ENCODE measurements around the gene GCK. TPM values are rescaled to one million over a fixed set of nuclear protein-coding genes. Genes with fewer than 3 reads are reported as not detected.

Gene GCK
- total RNA-seq, 1 donor from 2014 or later = 0.37 TPM

DNA sequence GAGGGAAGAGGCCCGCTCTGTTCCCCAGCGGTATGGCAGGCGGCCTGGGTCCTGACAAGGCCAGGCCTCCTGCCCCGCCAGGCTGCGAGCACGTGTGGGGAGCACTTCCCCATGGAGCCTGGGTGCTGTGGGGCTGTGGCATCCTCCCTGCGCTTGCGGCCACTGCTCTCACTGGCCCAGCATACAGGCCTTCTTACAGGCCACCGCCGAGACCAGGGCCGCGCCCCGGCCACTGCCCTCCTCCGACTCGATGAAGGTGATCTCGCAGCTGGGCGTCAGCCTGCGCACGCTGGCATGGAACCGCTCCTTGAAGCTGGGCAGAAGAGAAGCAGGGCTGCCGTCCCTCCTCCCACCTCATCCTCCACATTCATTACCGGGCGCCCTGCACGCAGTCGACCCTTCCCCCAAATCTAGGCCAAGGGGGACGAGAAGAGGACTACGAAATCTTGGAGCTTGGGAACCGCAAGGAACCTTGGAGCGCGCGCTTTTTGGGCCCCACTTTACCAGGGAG lies 44.2 kb downstream of the GCK start:
- Mint-ChIP-seq H3K27ac (ENCODE audit: unreplicated experiment) (no peak overlapping the region), H3K9me3 (ENCODE audit: low read depth) (no peaks in the 10 kb centered on the region), H3K4me1 (ENCODE audit: low read depth) (no peaks in the 10 kb centered on the region), H3K27me3 (ENCODE audit: low read depth) (no peaks in the 10 kb centered on the region), H3K4me3 (ENCODE audit: unreplicated experiment) (peak overlapping the region; percentile 62), H3K36me3 (ENCODE audit: low read depth) (no peaks in the 10 kb centered on the region)
- TF ChIP-seq, protein P1, sequence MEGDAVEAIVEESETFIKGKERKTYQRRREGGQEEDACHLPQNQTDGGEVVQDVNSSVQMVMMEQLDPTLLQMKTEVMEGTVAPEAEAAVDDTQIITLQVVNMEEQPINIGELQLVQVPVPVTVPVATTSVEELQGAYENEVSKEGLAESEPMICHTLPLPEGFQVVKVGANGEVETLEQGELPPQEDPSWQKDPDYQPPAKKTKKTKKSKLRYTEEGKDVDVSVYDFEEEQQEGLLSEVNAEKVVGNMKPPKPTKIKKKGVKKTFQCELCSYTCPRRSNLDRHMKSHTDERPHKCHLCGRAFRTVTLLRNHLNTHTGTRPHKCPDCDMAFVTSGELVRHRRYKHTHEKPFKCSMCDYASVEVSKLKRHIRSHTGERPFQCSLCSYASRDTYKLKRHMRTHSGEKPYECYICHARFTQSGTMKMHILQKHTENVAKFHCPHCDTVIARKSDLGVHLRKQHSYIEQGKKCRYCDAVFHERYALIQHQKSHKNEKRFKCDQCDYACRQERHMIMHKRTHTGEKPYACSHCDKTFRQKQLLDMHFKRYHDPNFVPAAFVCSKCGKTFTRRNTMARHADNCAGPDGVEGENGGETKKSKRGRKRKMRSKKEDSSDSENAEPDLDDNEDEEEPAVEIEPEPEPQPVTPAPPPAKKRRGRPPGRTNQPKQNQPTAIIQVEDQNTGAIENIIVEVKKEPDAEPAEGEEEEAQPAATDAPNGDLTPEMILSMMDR (IDR thresholded peaks at IDR 0.05) = no peak
- DNase-seq (ENCODE audit: low spot score) = no peak

DNA sequence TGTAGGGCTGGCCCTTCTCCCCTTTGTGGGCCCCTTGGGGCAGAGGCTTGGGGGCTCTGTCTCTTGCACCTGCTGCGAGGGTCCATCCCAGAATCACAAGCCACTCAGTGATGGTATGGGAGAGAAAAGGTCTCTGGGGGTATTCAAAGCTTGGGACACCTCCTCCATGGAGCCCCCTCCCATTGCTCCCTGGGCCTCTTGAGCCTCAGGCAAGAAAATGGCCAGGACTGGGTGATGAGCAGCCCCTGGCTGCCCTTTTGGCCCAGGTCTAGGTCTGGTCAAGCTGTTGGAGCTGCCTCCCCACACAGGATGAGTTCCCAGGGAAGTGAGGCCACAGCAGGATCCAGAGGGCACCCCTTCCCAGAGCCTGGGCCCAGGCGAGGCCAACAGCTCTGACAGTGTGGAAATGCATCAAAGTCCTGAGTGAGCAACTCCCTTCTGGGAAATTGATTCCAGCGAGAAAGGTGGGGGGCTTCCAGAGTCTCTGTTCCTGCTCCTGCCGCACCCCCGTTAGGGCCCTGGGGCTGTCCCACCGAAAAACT lies 44.7 kb downstream of the GCK start:
- no peaks in the 10 kb centered on the region for H3K4me1 Mint-ChIP-seq (ENCODE audit: low read depth)
- H3K36me3 Mint-ChIP-seq (ENCODE audit: low read depth) = no peaks in the 10 kb centered on the region
- H3K9me3 Mint-ChIP-seq (ENCODE audit: low read depth) = no peaks in the 10 kb centered on the region
- H3K27ac Mint-ChIP-seq (ENCODE audit: unreplicated experiment) = no peak overlapping the region
- H3K27me3 Mint-ChIP-seq (ENCODE audit: low read depth) = no peaks in the 10 kb centered on the region
- DNase-seq (ENCODE audit: low spot score) = no peak
- H3K4me3 Mint-ChIP-seq (ENCODE audit: unreplicated experiment) = no peak overlapping the region
- TF ChIP-seq, protein P1 (IDR thresholded peaks at IDR 0.05) = no peak

DNA sequence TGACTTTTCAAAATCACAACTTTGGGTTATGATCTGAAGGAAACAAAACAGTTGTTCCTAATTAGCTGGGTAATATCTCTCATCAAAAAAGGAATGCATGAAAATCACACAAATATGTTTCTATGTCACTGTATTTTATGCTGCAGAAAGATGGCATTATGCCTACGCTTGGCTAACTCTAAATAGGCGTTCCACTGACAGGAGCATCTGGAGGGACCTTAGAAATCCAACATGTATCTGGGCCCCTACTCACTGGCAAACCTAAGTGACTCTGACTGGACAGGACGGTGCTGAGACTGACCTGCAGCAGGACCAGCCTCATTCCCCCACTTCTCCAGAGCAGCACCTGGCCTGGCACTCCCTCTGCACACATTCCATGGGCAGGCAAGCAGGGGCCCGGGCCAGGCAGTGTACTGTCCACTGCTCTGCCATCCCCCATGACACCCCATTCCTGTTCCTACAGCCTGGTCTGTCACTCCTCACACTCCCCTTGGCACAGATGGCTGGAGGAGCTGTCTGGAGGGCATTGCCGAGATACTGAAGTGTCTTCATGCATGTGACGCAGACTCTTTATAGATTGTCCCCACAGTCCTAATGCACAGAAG lies 45.5 kb downstream of the GCK start:
- Mint-ChIP-seq H3K4me3 (ENCODE audit: unreplicated experiment) (no peak overlapping the region), H3K4me1 (ENCODE audit: low read depth) (no peaks in the 10 kb centered on the region)
- no peak for DNase-seq (ENCODE audit: low spot score)

DNA sequence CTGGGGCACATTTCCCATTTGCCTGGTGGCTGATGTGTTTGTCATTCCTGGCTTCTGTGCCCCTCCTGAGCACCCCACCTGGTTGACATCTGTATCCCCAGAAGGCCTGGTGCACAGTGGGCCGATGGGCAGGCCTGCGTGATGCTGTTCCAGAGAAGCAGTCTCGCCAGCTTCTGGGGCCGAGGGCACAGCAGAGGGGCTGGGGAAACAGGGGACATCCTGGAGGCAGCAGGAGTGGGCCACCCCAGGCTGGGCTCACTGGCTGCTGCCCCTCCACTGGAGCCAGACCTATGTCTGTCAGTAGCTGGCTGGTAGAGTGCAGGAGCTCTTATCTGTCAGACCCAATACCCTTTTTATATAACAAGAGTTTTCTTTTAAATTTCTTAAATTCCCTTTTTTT lies 47.2 kb downstream of the GCK start:
- Mint-ChIP-seq H3K9me3 (ENCODE audit: low read depth) (no peaks in the 10 kb centered on the region), H3K27me3 (ENCODE audit: low read depth) (peaks cover 2% of the 10 kb centered on the region), H3K27ac (ENCODE audit: unreplicated experiment) (no peak overlapping the region), H3K4me3 (ENCODE audit: unreplicated experiment) (no peak overlapping the region), H3K36me3 (ENCODE audit: low read depth) (no peaks in the 10 kb centered on the region), H3K4me1 (ENCODE audit: low read depth) (no peaks in the 10 kb centered on the region)
- TF ChIP-seq, protein P1 (IDR thresholded peaks at IDR 0.05) = no peak
- DNase-seq (ENCODE audit: low spot score) = no peak

More for the DNA sequence above, 45.5 kb downstream of the GCK start:
- Mint-ChIP-seq H3K27me3 (ENCODE audit: low read depth) (no peaks in the 10 kb centered on the region), H3K9me3 (ENCODE audit: low read depth) (no peaks in the 10 kb centered on the region), H3K27ac (ENCODE audit: unreplicated experiment) (no peak overlapping the region), H3K36me3 (ENCODE audit: low read depth) (no peaks in the 10 kb centered on the region)
- TF ChIP-seq, protein P1 (IDR thresholded peaks at IDR 0.05) = no peak

DNA sequence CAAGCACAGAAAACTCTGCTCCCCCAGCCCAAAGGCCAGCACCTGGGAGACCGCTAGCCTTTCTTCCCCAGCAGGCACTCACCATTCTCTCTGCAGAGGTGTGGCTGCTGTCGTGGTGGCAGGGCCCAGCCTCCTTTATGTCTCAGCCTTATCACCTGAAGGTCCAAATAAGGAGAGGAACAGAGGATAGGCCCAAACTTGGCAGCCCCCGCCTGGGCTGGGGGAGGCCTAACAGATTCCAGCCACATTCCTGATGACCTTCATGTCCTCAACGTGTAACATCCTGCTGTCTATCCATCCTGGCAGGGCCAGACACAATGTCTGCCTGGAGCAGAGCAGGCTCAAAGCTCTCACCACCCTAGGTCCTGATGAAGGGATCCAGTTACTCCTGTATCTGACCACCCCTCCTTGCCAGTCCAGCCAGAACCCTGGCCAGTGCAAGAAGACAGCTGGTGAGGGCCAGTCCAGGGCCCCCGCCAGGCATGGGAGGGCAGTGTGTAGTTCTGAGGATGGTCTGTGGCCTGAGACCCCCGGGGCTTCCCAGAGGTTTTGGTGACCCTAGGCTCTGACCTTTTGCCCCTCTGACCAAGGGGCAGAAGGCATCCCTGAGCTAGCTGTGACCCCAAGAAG lies 47.9 kb downstream of the GCK start, which contains the start of gene MYL7:
TSS of gene MYL7 (minus strand) at position 112 of the 630 bp plus-strand sequence. CDS start at position 85, 27 bp downstream.
- Mint-ChIP-seq H3K36me3 (ENCODE audit: low read depth) (no peaks in the 10 kb centered on the region), H3K27me3 (ENCODE audit: low read depth) (peaks cover 2% of the 10 kb centered on the region), H3K4me1 (ENCODE audit: low read depth) (no peaks in the 10 kb centered on the region), H3K4me3 (ENCODE audit: unreplicated experiment) (no peak within 1 kb of the TSS), H3K27ac (ENCODE audit: unreplicated experiment) (no peak within 1 kb of the TSS), H3K9me3 (ENCODE audit: low read depth) (no peaks in the 10 kb centered on the region)
- TF ChIP-seq, protein P1 (IDR thresholded peaks at IDR 0.05) = no peak
- DNase-seq (ENCODE audit: low spot score) = no peak
